Muscle layer of duodenum (tissue), 2 donors: ENCODE measurements around the gene MVB12B.
"Not testable (repeated sequence)": the region's sequence is repeated elsewhere in the genome, so short reads cannot be mapped to it uniquely, and the experiment has no call there.

ENCODE experiments used
- H3K27ac ChIP-seq: one replicate; pipeline ENCODE4 v1.7.0; 2013; ENCODE audit warnings: mild to moderate bottlenecking, low read length
- H3K27me3 ChIP-seq: one replicate; pipeline ENCODE4 v1.7.0; 2013; ENCODE audit warnings: low read depth, mild to moderate bottlenecking, control low read depth, low read length
- H3K36me3 ChIP-seq, 2 donors: one replicate each; pipeline ENCODE4 v1.7.0; 2013; ENCODE audit warnings: low read length in 2 of 2, control low read depth in 1 of 2, mild to moderate bottlenecking in 1 of 2; ENCODE audit not compliant: insufficient read depth in 2 of 2, control insufficient read depth in 1 of 2
- H3K4me1 ChIP-seq, 2 donors: one replicate each; pipeline ENCODE4 v1.7.0; 2013; ENCODE audit warnings: low read length in 2 of 2, mild to moderate bottlenecking in 2 of 2, control low read depth in 1 of 2, moderate library complexity in 1 of 2; ENCODE audit not compliant: insufficient read depth in 2 of 2, control insufficient read depth in 1 of 2
- H3K4me3 ChIP-seq, 2 donors: one replicate each; pipeline ENCODE4 v1.7.0; 2013; ENCODE audit warnings: low read length in 2 of 2, low read depth in 1 of 2, mild to moderate bottlenecking in 1 of 2
- H3K9me3 ChIP-seq, 2 donors: one replicate each; pipeline ENCODE4 v1.7.0; 2013; ENCODE audit warnings: low read length in 2 of 2, control low read depth in 1 of 2, mild to moderate bottlenecking in 1 of 2; ENCODE audit not compliant: control insufficient read depth in 1 of 2
- donor health status: healthy.

Gene MVB12B

GRCh38 chr9:126549246-126550006 lies 222.8 kb downstream of the MVB12B start:
- Histone ChIP-seq H3K4me1 (no peaks in the 10 kb centered on the region), H3K9me3 (no peaks in the 10 kb centered on the region), H3K27ac (no peak overlapping the region), H3K27me3 (no peaks in the 10 kb centered on the region), H3K36me3 (no peaks in the 10 kb centered on the region), H3K4me3 (no peak overlapping the region)

GRCh38 chr9:126550891-126551351 lies 224.3 kb downstream of the MVB12B start:
- no peaks in the 10 kb centered on the region for H3K27me3 ChIP-seq
- no peaks in the 10 kb centered on the region for H3K9me3 ChIP-seq
- H3K27ac ChIP-seq, result no peak overlapping the region
- H3K4me1 ChIP-seq, result no peaks in the 10 kb centered on the region
- H3K4me3 ChIP-seq, result no peak overlapping the region
- H3K36me3 ChIP-seq, result no peaks in the 10 kb centered on the region

- no peaks in the 10 kb centered on the region for H3K36me3 ChIP-seq
- no peak overlapping the region for H3K4me3 ChIP-seq
- H3K4me1 ChIP-seq, result no peaks in the 10 kb centered on the region
- no peaks in the 10 kb centered on the region for H3K9me3 ChIP-seq
- H3K27me3 ChIP-seq, result no peaks in the 10 kb centered on the region
- no peak overlapping the region for H3K27ac ChIP-seq
Observed at GRCh38 chr9:126551812-126552211, 225.2 kb downstream of the MVB12B start.

GRCh38 chr9:126554292-126554691 lies 227.7 kb downstream of the MVB12B start:
- Histone ChIP-seq H3K4me1 (no peaks in the 10 kb centered on the region), H3K9me3 (no peaks in the 10 kb centered on the region), H3K27ac (no peak overlapping the region), H3K27me3 (no peaks in the 10 kb centered on the region), H3K36me3 (no peaks in the 10 kb centered on the region), H3K4me3 (no peak overlapping the region)

GRCh38 chr9:126555421-126555820 lies 228.8 kb downstream of the MVB12B start:
- H3K9me3 ChIP-seq, H3K27ac ChIP-seq, H3K27me3 ChIP-seq, H3K4me1 ChIP-seq, H3K36me3 ChIP-seq, H3K4me3 ChIP-seq: not testable (repeated sequence)
